OCI-LY7 (cell line): ENCODE measurements around the gene GLIPR2. TPM values are rescaled to one million over a fixed set of nuclear protein-coding genes. Genes with fewer than 3 reads are reported as not detected.

ENCODE experiments used
- BruUV-seq: library from RNA; stranded (reverse); fragments of 400-500 nt; replicated peaks from 2 replicates; lab custom pipeline; 2021; lab: Mats Ljungman, UMichigan
- CTCF ChIA-PET: fragments of 300-600 bp; sonication (Branson Sonifier 250); formaldehyde crosslinking; loops from one replicate; lab custom pipeline; 2022; ENCODE audit warnings: antibody characterized with exemption; ENCODE audit not compliant: unreplicated experiment; lab: Charles Lee
- POLR2A ChIA-PET: fragments of 300-600 bp; sonication (Branson Sonifier 250); formaldehyde crosslinking; loops from one replicate; lab custom pipeline; 2022; ENCODE audit warnings: antibody characterized with exemption; lab: Charles Lee
- DNase-seq: peaks from one replicate; pipeline ENCODE4 v3.0.0-alpha.2; 2015; ENCODE audit warnings: low spot score
- H2AFZ ChIP-seq: fragments of 200-600 bp; sonication (generic), shearing (Covaris generic); 2 replicates; pipeline ENCODE4 v1.6.1; 2014; ENCODE audit warnings: mild to moderate bottlenecking, antibody characterized with exemption, low read length, moderate library complexity
- H3K27ac ChIP-seq: fragments of 200-600 bp; sonication (generic); 2 replicates; pipeline ENCODE4 v1.5.1; 2014; ENCODE audit warnings: mixed run types, low read depth, mild to moderate bottlenecking, moderate library complexity, low read length, inconsistent platforms; ENCODE audit not compliant: poor library complexity, severe bottlenecking
- H3K36me3 ChIP-seq: fragments of 200-600 bp; sonication (generic); 2 replicates; pipeline ENCODE4 v1.6.1; 2014; ENCODE audit warnings: mild to moderate bottlenecking, antibody characterized with exemption, low read length, moderate library complexity, mixed read lengths; ENCODE audit not compliant: insufficient read depth
- H3K4me1 ChIP-seq: fragments of 200-600 bp; sonication (generic); 2 replicates; pipeline ENCODE4 v1.5.1; 2014; ENCODE audit warnings: mild to moderate bottlenecking, low read length; ENCODE audit not compliant: insufficient read depth, poor library complexity, severe bottlenecking
- H3K4me2 ChIP-seq: fragments of 200-600 bp; sonication (generic); 2 replicates; pipeline ENCODE4 v1.6.1; 2014; ENCODE audit warnings: mild to moderate bottlenecking, low read length
- H3K4me3 ChIP-seq: fragments of 200-600 bp; sonication (generic); 2 replicates; pipeline ENCODE4 v1.5.1; 2014; ENCODE audit warnings: mild to moderate bottlenecking, low read depth, low read length; ENCODE audit not compliant: poor library complexity, severe bottlenecking
- H3K79me2 ChIP-seq: fragments of 200-600 bp; sonication (generic); 2 replicates; pipeline ENCODE4 v1.6.1; 2016; ENCODE audit warnings: low read depth, mild to moderate bottlenecking, low read length, moderate library complexity, mixed read lengths; ENCODE audit not compliant: insufficient read depth
- H3K9me2 ChIP-seq: fragments of 200-600 bp; sonication (generic); 2 replicates; pipeline ENCODE4 v1.6.1; 2016; ENCODE audit warnings: mild to moderate bottlenecking, low read length, mixed read lengths; ENCODE audit not compliant: insufficient read depth
- H3K9me3 ChIP-seq: fragments of 200-600 bp; sonication (generic); 2 replicates; pipeline ENCODE4 v1.6.1; 2014; ENCODE audit warnings: mild to moderate bottlenecking, mixed run types, low read length, mixed read lengths
- H4K20me1 ChIP-seq: fragments of 200-600 bp; sonication (generic); 2 replicates; pipeline ENCODE4 v1.6.1; 2014; ENCODE audit warnings: mild to moderate bottlenecking, antibody characterized with exemption, low read length, moderate library complexity, mixed read lengths; ENCODE audit not compliant: insufficient read depth
- EZH2phosphoT487 ChIP-seq: fragments of 200-600 bp; sonication (generic); IDR thresholded peaks from 2 replicates; pipeline ENCODE4 v1.6.1; 2018; ENCODE audit warnings: low read depth, borderline replicate concordance, mild to moderate bottlenecking, mixed run types, antibody characterized with exemption, low read length, moderate library complexity, mixed read lengths
- intact Hi-C: fragments of 100-400 bp; cut with micrococcal nuclease; formaldehyde crosslinking; loops from one replicate; pipeline ENCODE4 v1.10.0; 2022; ENCODE audit not compliant: unreplicated experiment
- total RNA-seq, 2 experiments: library from RNA; depleted of rRNA in 1 of 2; stranded (reverse); fragments of >200 nt in 1 of 2; shearing (Covaris generic) in 1 of 2; gene quantifications; 2 replicates each; pipeline ENCODE4 v1.2.3, GENCODE V29; 2014 to 2022
- TF ChIP-seq, protein P1 (sequence below): fragments of 200-600 bp; sonication (generic); conservative IDR thresholded peaks from 2 replicates; pipeline ENCODE4 v1.5.1; 2014; ENCODE audit warnings: mild to moderate bottlenecking, antibody characterized with exemption, low read length, moderate library complexity, mixed read lengths

The GLIPR2 gene
- total RNA-seq, 2 experiments from 2014 or later = not detected

DNA sequence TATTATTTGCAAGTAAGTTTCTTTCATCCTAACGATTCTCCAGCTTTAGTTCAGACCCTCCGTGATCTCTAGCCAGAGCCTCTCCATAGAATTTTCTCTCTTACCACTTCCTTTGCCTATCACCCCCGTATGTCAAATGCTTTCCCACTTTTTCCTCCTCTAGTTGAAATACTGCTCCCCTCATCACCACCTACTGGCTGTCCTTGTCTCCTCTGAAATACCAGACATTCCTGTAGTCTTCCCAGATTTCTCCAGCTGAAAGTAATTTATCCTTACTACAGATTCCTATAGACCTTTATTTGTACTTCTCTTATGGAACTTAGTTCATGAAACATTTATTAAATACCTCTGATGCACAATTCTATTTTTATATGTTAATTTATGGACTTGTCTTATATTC is 36.0 kb upstream of the GLIPR2 start:
- Histone ChIP-seq H3K27ac (no peak overlapping the region), H3K4me3 (no peak overlapping the region), H3K4me2 (no peak overlapping the region), H3K36me3 (no peaks in the 10 kb centered on the region), H3K4me1 (peaks cover 4% of the 10 kb centered on the region), H3K9me2 (no peaks in the 10 kb centered on the region), H4K20me1 (no peaks in the 10 kb centered on the region), H3K79me2 (no peaks in the 10 kb centered on the region), H2AFZ (no peak overlapping the region), H3K9me3 (no peaks in the 10 kb centered on the region)
- no TSS peak for BruUV-seq
- intact Hi-C loops = loop anchor here (5.0 to 10.0 kb wide), 2 partner anchors 52 to 224 kb away; no protein-coding TSS in a partner anchor
- no peak for DNase-seq
- CTCF ChIA-PET = interaction anchor here (0.5 to 3.7 kb wide), 2 partner anchors 44 to 65 kb away, joined by 3 to 31 read pairs; no protein-coding TSS in a partner anchor
- POLR2A ChIA-PET = interaction anchor here (0.5 to 1.4 kb wide), 2 partner anchors 63 to 548 kb away, joined by 3 to 4 read pairs; no protein-coding TSS in a partner anchor
- no peak for TF ChIP-seq EZH2phosphoT487
- TF ChIP-seq, protein P1, sequence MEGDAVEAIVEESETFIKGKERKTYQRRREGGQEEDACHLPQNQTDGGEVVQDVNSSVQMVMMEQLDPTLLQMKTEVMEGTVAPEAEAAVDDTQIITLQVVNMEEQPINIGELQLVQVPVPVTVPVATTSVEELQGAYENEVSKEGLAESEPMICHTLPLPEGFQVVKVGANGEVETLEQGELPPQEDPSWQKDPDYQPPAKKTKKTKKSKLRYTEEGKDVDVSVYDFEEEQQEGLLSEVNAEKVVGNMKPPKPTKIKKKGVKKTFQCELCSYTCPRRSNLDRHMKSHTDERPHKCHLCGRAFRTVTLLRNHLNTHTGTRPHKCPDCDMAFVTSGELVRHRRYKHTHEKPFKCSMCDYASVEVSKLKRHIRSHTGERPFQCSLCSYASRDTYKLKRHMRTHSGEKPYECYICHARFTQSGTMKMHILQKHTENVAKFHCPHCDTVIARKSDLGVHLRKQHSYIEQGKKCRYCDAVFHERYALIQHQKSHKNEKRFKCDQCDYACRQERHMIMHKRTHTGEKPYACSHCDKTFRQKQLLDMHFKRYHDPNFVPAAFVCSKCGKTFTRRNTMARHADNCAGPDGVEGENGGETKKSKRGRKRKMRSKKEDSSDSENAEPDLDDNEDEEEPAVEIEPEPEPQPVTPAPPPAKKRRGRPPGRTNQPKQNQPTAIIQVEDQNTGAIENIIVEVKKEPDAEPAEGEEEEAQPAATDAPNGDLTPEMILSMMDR = no peak

DNA sequence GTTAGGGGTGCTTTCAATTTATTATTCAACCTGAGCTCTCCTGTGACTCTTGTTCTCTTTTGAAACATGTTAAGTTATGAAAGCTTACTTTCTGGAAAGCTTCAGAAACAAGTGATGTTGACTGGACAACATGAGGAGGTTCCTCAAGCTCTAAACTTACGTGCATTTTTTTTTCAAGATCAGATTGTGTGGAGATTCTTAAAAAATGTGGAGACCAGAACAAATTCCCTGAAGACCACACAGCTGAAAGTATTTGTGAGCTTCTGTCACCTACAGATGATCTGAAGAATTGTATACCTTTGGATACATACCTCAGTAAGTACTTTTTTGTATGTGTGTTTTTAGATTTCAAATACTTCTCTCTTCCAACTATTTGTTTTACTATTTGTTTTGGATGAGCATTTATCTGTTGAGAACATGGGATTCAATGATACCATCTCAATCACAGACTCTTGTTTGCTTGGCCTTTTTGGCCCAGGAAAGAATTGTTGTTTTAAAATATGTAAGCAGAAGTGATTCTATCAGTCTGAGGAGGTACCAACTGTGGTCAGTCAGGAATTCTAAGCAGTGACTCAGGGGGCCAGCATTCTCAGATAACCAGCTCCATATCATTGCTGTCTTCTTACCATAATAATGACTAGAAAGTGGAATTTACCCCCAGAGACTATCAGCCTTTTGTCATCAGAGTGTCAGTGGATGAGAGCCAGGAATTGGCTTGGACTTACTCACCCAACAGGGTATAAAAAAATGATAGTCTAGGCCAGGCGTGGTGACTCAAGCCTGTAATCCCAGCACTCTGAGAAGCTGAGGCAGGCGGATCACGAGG is 34.4 kb upstream of the GLIPR2 start:
- Histone ChIP-seq H2AFZ (no peak overlapping the region), H3K4me3 (no peak overlapping the region), H3K27ac (no peak overlapping the region), H3K9me2 (no peaks in the 10 kb centered on the region), H3K79me2 (no peaks in the 10 kb centered on the region), H3K36me3 (no peaks in the 10 kb centered on the region), H4K20me1 (no peaks in the 10 kb centered on the region), H3K9me3 (no peaks in the 10 kb centered on the region), H3K4me1 (peaks cover 4% of the 10 kb centered on the region), H3K4me2 (no peak overlapping the region)
- DNase-seq = no peak
- TF ChIP-seq, protein P1 = no peak
- TF ChIP-seq EZH2phosphoT487 = no peak
- BruUV-seq = no TSS peak
- ChIA-PET POLR2A (interaction anchor here (0.5 to 1.7 kb wide), 4 partner anchors 53 to 161 kb away, joined by 3 to 4 read pairs (median 3); no protein-coding TSS in a partner anchor), CTCF (interaction anchor here (0.6 to 3.7 kb wide), 6 partner anchors 13 to 95 kb away, joined by 3 to 31 read pairs (median 3); no protein-coding TSS in a partner anchor)
- intact Hi-C loops = loop anchor here (5.0 to 10.0 kb wide), 2 partner anchors 50 to 223 kb away; no protein-coding TSS in a partner anchor
